Heart left ventricle (tissue), 16 donors: ENCODE results near the gene DMKN. TPM values are rescaled to one million over a fixed set of nuclear protein-coding genes. Genes with fewer than 3 reads are reported as not detected.

Source experiments
- ATAC-seq, 4 donors: fragments of 200-7000 bp; cut with Tn5 transposase; one replicate each; pipeline ENCODE4 v1.9.1; 2020 to 2022; ENCODE audit warnings: moderate library complexity in 4 of 4, mild to moderate bottlenecking in 3 of 4, moderate number of reproducible peaks in 1 of 4
- DNase-seq, 5 donors: peaks; one replicate each; pipeline ENCODE4 v3.0.0-alpha.2; 2020
- H3K27ac ChIP-seq, 12 donors: fragments of 200-600 bp; sonication (generic) in 4 of 12; one replicate each; pipeline versions ENCODE4 v1.5.0 to v1.8.0; 2016 to 2022; ENCODE audit warnings: mild to moderate bottlenecking in 2 of 12
- H3K27me3 ChIP-seq, 9 donors: fragments of 200-600 bp; sonication (generic) in 2 of 9; one replicate each; pipeline versions ENCODE4 v1.5.1 to v1.8.0; 2016 to 2022; ENCODE audit warnings: mild to moderate bottlenecking in 3 of 9
- H3K36me3 ChIP-seq, 9 donors: fragments of 200-600 bp; sonication (generic) in 2 of 9; one replicate each; pipeline versions ENCODE4 v1.5.0 to v1.8.0; 2018 to 2022; ENCODE audit warnings: mild to moderate bottlenecking in 2 of 9
- H3K4me1 ChIP-seq, 12 donors: fragments of 200-600 bp; sonication (generic) in 4 of 12; one replicate each; pipeline versions ENCODE4 v1.5.0 to v1.8.0; 2016 to 2022; ENCODE audit warnings: mild to moderate bottlenecking in 3 of 12
- H3K4me3 ChIP-seq, 12 donors: fragments of 200-600 bp; sonication (generic) in 4 of 12; one replicate each; pipeline versions ENCODE4 v1.5.0 to v1.8.0; 2017 to 2022; ENCODE audit warnings: mild to moderate bottlenecking in 9 of 12, moderate library complexity in 4 of 12
- H3K9me3 ChIP-seq, 12 donors: fragments of 200-600 bp; sonication (generic) in 4 of 12; one replicate each; pipeline versions ENCODE4 v1.5.0 to v1.8.0; 2016 to 2022; ENCODE audit warnings: mild to moderate bottlenecking in 1 of 12
- POLR2A ChIP-seq, 2 donors: fragments of 450-650 bp; IDR thresholded peaks; one replicate each; pipeline ENCODE4 v1.6.1; 2017; ENCODE audit warnings: antibody characterized with exemption in 2 of 2, mild to moderate bottlenecking in 2 of 2, moderate library complexity in 2 of 2
- WGBS, 4 donors: extraction: QIAGEN DNeasy Blood & Tissue Kit in 2 of 4; methylation state at CpG; one replicate each; pipeline versions ENCODE4 v1.1.5 to v1.1.7; 2013 to 2018; 5-methylcytosine and 5-hydroxymethylcytosine counted together
- intact Hi-C, 10 donors: fragments of 100-400 bp; cut with DNase I; formaldehyde crosslinking; loops; one replicate each; pipeline versions ENCODE4 v1.11.1 to v1.14.2; 2022
- polyA plus RNA-seq, 2 donors: library from polyadenylated mRNA; stranded (reverse); fragments of 200-250 nt; gene quantifications; one replicate each; pipeline ENCODE4 v1.2.3, GENCODE V29; 2013
- total RNA-seq, 9 donors: library from RNA; depleted of rRNA in 2 of 9; stranded (reverse); fragments of >200 nt in 2 of 9; fragmentation: NEBNext Ultra II Directional in 3 of 9; extraction: Animal tissue kit (Norgen Biotek cat#: 25700) in 3 of 9; gene quantifications; one replicate each; pipeline versions ENCODE4 v1.1.0 to v1.2.4, GENCODE V29; 2016 to 2023
- TF ChIP-seq, protein P1 (sequence below), 12 donors: fragments of 200-600 bp; sonication (generic) in 4 of 12; IDR thresholded peaks; one replicate each; pipeline versions ENCODE4 v1.5.0 to v1.8.0; 2018 to 2022; ENCODE audit warnings: antibody characterized with exemption in 12 of 12, mild to moderate bottlenecking in 5 of 12
- donor health status: ischemic (EF 13 %, LVEDD 7.1; RV severe dilation, severe dysfunction).
- donor health status: healthy with polysubstance abuse.
- donor health status: DM: no; HTN: yes; CAD: no.
- donor health status: DM: no; HTN: no; CAD: no.
- donor health status: ischemic (EF 25% LVEDD 6.9; RV normal size, moderate dysfunction).
- donor health status: ischemic (EF 25% LVEDD 5.7; RV mildly dilated, moderate dysfunction).
- donor health status: healthy.
- donor health status: DM: yes; HTN: yes; CAD: no.
- donor health status: ischemic (EF 35%, LVEDD 5.7; RV mildly dilated, moderate dysfunction).
- donor health status: nonischemic (EF 11% LVEDD 7.7; RV severe dilation, severe dysfunction).
- donor health status: DM: yes; HTN: yes; CAD: no.
- donor health status: PGD.
- donor health status: ischemic (EF 29% LVEDD 5.4; RV normal size, mild dysfunction).
- donor health status: nonischemic (EF 23%, LVEDD 6.1; RV moderate dilation, normal function).

DMKN gene
- total and polyA plus RNA-seq, 11 donors: 7.8 to 38.8 (median 13.0) TPM

DNA sequence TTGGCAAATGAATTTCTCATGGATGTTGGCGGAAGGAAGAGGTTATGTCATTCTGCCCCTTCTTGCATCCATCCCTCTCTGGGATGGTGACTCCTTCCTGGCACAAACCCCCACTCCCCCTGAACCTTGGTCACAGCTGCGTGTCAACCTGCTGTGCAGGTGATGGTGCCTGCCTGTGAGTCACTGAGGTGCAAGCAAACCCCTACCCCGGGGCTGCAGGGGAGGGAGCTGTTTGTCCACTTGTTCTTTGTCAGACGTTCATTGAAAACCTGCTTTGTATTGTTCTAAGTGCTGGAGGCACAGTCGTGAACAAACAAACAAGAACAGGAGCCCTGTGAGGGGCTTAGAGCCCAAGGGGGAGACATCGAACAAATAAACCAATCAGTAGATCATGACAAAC, 17.8 kb upstream of the DMKN start:
- ATAC-seq: no peak
- Histone ChIP-seq H3K27me3 (peaks cover 11 to 75% (median 34%) of the 10 kb centered on the region in 9 donors), H3K27ac (no peak overlapping the region)

DNA sequence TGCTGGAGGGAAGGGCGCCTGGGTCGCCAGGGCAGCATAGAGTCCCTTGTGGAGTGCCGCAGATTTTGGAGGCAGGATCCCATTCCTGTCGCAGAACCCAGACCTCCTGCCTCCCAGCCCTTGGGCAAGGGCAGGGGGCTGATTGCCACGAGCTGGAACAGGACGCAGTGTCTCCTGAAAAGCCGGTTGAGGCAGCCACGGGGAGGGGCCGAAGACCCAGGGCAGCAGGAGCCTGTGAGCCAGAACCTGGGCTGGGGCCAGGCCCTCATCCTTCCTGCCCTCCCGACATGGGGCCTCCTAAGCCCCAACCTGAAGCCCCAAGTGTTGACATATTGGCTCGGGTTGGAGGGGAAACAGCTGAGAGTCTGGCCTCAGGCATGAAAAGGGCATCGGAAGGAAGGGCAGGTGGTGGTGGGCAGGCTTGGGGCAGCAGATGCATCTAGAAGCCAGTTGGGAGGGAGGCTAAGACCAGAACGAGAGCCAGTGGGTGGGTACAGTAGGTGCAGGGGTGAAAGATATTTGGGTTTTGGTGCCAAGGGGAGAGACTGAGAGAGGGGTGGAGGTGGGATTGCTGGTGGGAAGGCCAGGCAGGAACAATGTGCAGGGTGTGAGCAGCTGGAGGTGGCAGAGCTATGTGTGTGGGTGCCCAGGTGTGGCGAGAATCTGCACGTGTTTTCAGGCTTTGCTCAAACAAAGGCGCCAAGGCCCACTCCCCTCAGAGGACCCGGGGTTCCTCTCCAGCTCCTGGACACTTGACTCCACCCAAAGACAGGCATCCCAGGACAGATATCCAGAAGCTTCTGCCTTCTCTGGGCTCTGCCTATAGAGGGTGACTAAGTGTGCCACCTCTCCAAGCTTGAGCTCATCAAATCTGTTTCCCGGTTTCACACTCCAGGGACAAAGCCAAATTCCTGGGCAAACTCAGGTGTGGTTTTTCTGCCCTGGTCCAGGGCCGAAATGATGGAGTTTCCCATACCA, 16.1 kb upstream of the DMKN start:
- no peak overlapping the region for H3K4me3 ChIP-seq
- WGBS, 4 donors: 59 to 66% (median 61%) methylated on average over 15 to 19 of the region's 19 CpGs
- peaks cover 14 to 91% (median 34%) of the 10 kb centered on the region in 9 donors for H3K27me3 ChIP-seq
- DNase-seq: no peak
- ATAC-seq: no peak
- H3K9me3 ChIP-seq: no peaks in the 10 kb centered on the region
- H3K36me3 ChIP-seq: no peaks in the 10 kb centered on the region
- intact Hi-C loops: no loop called here
- H3K4me1 ChIP-seq: peaks cover 0 to 21% (median 0%) of the 10 kb centered on the region in 12 donors
- no peak for TF ChIP-seq POLR2A (IDR thresholded peaks at IDR 0.05)
- TF ChIP-seq, protein P1, sequence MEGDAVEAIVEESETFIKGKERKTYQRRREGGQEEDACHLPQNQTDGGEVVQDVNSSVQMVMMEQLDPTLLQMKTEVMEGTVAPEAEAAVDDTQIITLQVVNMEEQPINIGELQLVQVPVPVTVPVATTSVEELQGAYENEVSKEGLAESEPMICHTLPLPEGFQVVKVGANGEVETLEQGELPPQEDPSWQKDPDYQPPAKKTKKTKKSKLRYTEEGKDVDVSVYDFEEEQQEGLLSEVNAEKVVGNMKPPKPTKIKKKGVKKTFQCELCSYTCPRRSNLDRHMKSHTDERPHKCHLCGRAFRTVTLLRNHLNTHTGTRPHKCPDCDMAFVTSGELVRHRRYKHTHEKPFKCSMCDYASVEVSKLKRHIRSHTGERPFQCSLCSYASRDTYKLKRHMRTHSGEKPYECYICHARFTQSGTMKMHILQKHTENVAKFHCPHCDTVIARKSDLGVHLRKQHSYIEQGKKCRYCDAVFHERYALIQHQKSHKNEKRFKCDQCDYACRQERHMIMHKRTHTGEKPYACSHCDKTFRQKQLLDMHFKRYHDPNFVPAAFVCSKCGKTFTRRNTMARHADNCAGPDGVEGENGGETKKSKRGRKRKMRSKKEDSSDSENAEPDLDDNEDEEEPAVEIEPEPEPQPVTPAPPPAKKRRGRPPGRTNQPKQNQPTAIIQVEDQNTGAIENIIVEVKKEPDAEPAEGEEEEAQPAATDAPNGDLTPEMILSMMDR (IDR thresholded peaks at IDR 0.05): no peak
- no peak overlapping the region for H3K27ac ChIP-seq

More for the DNA sequence above, 17.8 kb upstream of the DMKN start:
- 48 to 56% (median 52%) methylated on average over 6 of the region's 6 CpGs for WGBS, 4 donors
- no peak overlapping the region for H3K4me3 ChIP-seq
- TF ChIP-seq, protein P1 (IDR thresholded peaks at IDR 0.05): no peak
- no peak for TF ChIP-seq POLR2A (IDR thresholded peaks at IDR 0.05)
- H3K36me3 ChIP-seq: no peaks in the 10 kb centered on the region
- H3K9me3 ChIP-seq: no peaks in the 10 kb centered on the region
- no peak for DNase-seq
- H3K4me1 ChIP-seq: peaks cover 0 to 21% (median 0%) of the 10 kb centered on the region in 12 donors
- intact Hi-C loops: no loop called here

DNA sequence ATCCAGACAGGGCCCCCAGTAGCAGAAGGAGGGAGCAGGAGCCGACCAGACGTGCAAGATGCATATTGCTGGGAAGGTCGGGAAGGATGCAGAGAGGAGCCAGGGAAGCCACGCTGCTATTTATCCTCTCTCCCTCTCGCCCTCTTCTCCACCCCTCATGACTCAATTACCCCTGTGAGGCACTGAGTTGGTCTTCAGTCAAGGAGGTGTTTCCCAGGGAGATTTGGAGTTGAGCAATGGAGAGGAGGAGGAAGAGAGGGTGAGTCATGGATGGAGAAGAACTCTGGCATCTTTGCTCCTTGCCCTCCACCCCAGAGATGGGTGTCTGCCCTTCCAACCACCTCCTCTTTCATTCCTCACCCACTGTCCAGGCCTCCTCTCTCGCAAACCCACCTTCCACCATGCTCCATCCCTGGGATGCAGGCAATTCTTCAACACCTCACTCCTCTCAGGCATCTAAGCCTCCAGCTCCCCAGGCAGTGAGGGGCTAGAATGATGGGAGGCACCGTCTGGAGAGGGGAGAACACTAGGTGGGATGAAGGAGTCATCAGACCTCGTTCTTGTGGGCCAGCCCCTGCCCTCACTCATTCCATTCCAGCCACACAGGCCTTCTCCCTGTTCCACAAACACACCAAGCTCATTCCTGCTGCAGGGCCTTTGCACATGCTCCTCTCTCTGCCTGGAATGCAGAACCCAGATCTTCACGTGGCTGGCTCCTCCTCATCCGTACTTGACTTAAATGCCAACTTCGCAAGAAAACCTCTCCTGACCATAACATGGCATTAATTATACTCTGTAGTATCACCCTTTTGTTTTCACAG, 15.0 kb upstream of the DMKN start, which contains the start of gene SBSN:
TSS of gene SBSN (minus strand) at position 94 of the 821 bp plus-strand sequence. CDS start at position 64, 30 bp downstream.
- 76 to 85% (median 80%) methylated on average over 11 of the region's 11 CpGs for WGBS, 4 donors
- no peaks in the 10 kb centered on the region for H3K9me3 ChIP-seq
- TF ChIP-seq POLR2A (IDR thresholded peaks at IDR 0.05): no peak
- TF ChIP-seq, protein P1 (IDR thresholded peaks at IDR 0.05): no peak
- H3K4me3 ChIP-seq: no peak within 1 kb of the TSS
- H3K27ac ChIP-seq: no peak within 1 kb of the TSS
- DNase-seq: no peak
- ATAC-seq: no peak
- intact Hi-C loops: no loop called here
- H3K27me3 ChIP-seq: peaks cover 9 to 89% (median 32%) of the 10 kb centered on the region in 9 donors
- H3K36me3 ChIP-seq: no peaks in the 10 kb centered on the region
- H3K4me1 ChIP-seq: peaks cover 0 to 12% (median 0%) of the 10 kb centered on the region in 12 donors
